Left ventricle myocardium inferior (tissue), 1 donor: ENCODE results near the gene HOXA13. TPM values are rescaled to one million over a fixed set of nuclear protein-coding genes. Genes with fewer than 3 reads are reported as not detected.
A peak's percentile ranks its signal among the peaks of the same experiment; 100 is the strongest.

Source experiments
- DNase-seq: peaks from one replicate; pipeline ENCODE4 v3.0.0-alpha.2; 2020
- H3K27ac ChIP-seq: fragments of 200-600 bp; replicated peaks from 2 replicates; pipeline ENCODE4 v1.8.0; 2021
- H3K27me3 ChIP-seq: fragments of 200-600 bp; 2 replicates; pipeline ENCODE4 v1.8.0; 2021; ENCODE audit warnings: low read depth
- H3K36me3 ChIP-seq: fragments of 200-600 bp; 2 replicates; pipeline ENCODE4 v1.8.0; 2021
- H3K4me1 ChIP-seq: fragments of 200-600 bp; 2 replicates; pipeline ENCODE4 v1.8.0; 2021
- H3K4me3 ChIP-seq: fragments of 200-600 bp; 2 replicates; pipeline ENCODE4 v1.8.0; 2021; ENCODE audit warnings: mild to moderate bottlenecking, moderate library complexity
- H3K9me3 ChIP-seq: fragments of 200-600 bp; replicated peaks from 2 replicates; pipeline ENCODE4 v1.8.0; 2021
- intact Hi-C: fragments of 100-400 bp; cut with micrococcal nuclease; formaldehyde crosslinking; loops from one replicate; pipeline ENCODE4 v1.11.0; 2022
- microRNA-seq: library from miRNA; unstranded; fragments of <30 nt; microRNA quantifications from one replicate; pipeline ENCODE4 v1.2.0, GENCODE V29; 2020
- total RNA-seq: library from RNA; stranded (reverse); fragmentation: NEBNext Ultra II Directional; extraction: Animal tissue kit (Norgen Biotek cat#: 25700); gene quantifications from one replicate; pipeline ENCODE4 v1.2.1, GENCODE V29; 2021
- TF ChIP-seq, protein P1 (sequence below): fragments of 200-600 bp; IDR thresholded peaks from 2 replicates; pipeline ENCODE4 v1.8.0; 2021; ENCODE audit warnings: antibody characterized with exemption, mild to moderate bottlenecking, borderline replicate concordance
- donor health status: DM: no; HTN: yes; CAD: no; lungs with severe emphysema.

Gene HOXA13
- total RNA-seq, 1 donor from 2014 or later, result not detected

GRCh38 chr7:27146491-27147198 is 53.2 kb downstream of the HOXA13 start:
- H3K4me3 ChIP-seq, result no peak overlapping the region
- peaks cover 100% of the 10 kb centered on the region for H3K27me3 ChIP-seq
- DNase-seq, result no peak
- TF ChIP-seq, protein P1, sequence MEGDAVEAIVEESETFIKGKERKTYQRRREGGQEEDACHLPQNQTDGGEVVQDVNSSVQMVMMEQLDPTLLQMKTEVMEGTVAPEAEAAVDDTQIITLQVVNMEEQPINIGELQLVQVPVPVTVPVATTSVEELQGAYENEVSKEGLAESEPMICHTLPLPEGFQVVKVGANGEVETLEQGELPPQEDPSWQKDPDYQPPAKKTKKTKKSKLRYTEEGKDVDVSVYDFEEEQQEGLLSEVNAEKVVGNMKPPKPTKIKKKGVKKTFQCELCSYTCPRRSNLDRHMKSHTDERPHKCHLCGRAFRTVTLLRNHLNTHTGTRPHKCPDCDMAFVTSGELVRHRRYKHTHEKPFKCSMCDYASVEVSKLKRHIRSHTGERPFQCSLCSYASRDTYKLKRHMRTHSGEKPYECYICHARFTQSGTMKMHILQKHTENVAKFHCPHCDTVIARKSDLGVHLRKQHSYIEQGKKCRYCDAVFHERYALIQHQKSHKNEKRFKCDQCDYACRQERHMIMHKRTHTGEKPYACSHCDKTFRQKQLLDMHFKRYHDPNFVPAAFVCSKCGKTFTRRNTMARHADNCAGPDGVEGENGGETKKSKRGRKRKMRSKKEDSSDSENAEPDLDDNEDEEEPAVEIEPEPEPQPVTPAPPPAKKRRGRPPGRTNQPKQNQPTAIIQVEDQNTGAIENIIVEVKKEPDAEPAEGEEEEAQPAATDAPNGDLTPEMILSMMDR, result no peak
- no peaks in the 10 kb centered on the region for H3K36me3 ChIP-seq
- no peaks in the 10 kb centered on the region for H3K9me3 ChIP-seq
- H3K4me1 ChIP-seq, result peaks cover 62% of the 10 kb centered on the region
- intact Hi-C loops, result no loop called here
- H3K27ac ChIP-seq, result no peak overlapping the region

DNA sequence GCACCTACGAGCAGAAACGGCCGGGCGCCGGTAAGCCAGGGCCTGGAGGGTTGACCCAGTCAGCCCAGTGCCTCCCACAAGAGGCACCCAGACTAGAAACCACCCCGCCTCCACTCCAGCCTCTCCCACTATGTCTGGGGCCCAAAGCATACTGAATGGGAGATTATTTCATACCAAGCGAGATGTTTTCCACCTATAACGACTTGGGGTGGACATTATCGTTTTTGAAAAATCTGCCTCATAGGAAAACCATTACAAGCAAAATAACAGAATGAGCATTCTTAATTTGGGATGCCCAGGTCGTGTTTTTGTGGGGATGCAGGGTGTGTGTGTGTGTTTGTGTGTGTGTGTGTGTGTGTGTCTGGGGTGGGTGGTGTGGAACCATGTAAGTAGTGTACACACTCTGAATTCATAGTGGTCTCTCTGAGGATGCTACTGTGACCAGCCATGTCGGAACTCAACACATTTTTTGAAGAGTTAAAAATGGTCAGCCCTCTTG is 53.9 kb downstream of the HOXA13 start:
- Histone ChIP-seq H3K9me3 (no peaks in the 10 kb centered on the region), H3K27me3 (peaks cover 100% of the 10 kb centered on the region), H3K4me1 (peaks cover 55% of the 10 kb centered on the region), H3K27ac (no peak overlapping the region), H3K36me3 (no peaks in the 10 kb centered on the region), H3K4me3 (no peak overlapping the region)
- intact Hi-C loops, result no loop called here
- TF ChIP-seq, protein P1, result no peak
- DNase-seq, result no peak

- Histone ChIP-seq H3K4me3 (no peak overlapping the region), H3K9me3 (no peaks in the 10 kb centered on the region), H3K27me3 (peaks cover 100% of the 10 kb centered on the region), H3K36me3 (no peaks in the 10 kb centered on the region), H3K4me1 (peaks cover 49% of the 10 kb centered on the region), H3K27ac (no peak overlapping the region)
- TF ChIP-seq, protein P1, result no peak
- DNase-seq, result no peak
- intact Hi-C loops, result no loop called here
Observed at GRCh38 chr7:27145165-27145913, 54.6 kb downstream of the HOXA13 start.

DNA sequence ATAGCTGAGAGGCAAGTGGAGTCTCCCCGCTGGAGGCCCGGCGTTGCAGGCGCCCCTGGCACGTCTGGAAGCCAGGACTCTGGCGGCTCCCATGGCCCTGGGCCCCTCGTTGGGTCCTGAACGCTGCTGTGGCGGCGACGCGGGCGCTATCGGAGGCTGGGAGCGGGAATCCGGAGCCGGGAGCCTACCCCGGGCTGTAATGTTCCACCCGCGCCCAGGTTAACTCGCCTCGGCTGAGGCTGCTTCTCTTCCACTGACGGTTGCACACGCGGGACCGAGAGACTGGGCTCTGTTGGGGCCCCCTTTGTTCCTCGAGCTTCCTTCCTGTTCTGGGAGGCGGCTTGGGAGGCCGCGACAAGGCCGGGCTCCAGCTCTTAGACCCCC is 55.1 kb downstream of the HOXA13 start:
- peaks cover 100% of the 10 kb centered on the region for H3K27me3 ChIP-seq
- no peaks in the 10 kb centered on the region for H3K9me3 ChIP-seq
- H3K27ac ChIP-seq, result no peak overlapping the region
- no peak overlapping the region for H3K4me3 ChIP-seq
- TF ChIP-seq, protein P1, result no peak
- intact Hi-C loops, result no loop called here
- H3K36me3 ChIP-seq, result no peaks in the 10 kb centered on the region
- DNase-seq, result no peak
- H3K4me1 ChIP-seq, result peaks cover 49% of the 10 kb centered on the region

Small RNAs within 50 kb of the gene (microRNA-seq; reads per million reads assigned to microRNA genes)
- 6.6 reads per million, percentile 19 among the genes with 10 or more reads in this experiment for gene MIR196B

Other genes starting within 250 kb of the HOXA13 start
- not detected for gene HOXA1, start 104.1 kb downstream of the HOXA13 start, total RNA-seq
- not detected for gene HOXA2, start 97.4 kb downstream of the HOXA13 start, total RNA-seq
- not detected for gene HOXA4, start 69.3 kb downstream of the HOXA13 start, total RNA-seq
- not detected for gene HOXA5, start 56.4 kb downstream of the HOXA13 start, total RNA-seq
- not detected for gene HOXA6, start 52.3 kb downstream of the HOXA13 start, total RNA-seq
- gene HOXA3, start 47.5 kb downstream of the HOXA13 start, total RNA-seq, result not detected
- 0.36 TPM for gene HOXA7, start 43.4 kb downstream of the HOXA13 start, total RNA-seq
- gene HOXA9, start 34.6 kb downstream of the HOXA13 start, total RNA-seq, result not detected
- gene HOXA10, start 25.8 kb downstream of the HOXA13 start, total RNA-seq, result not detected
- gene HOXA11, start 14.9 kb downstream of the HOXA13 start, total RNA-seq, result not detected
- gene EVX1, start 42.7 kb upstream of the HOXA13 start, total RNA-seq, result not detected